ENCODE data around the gene BCAS3.

Gene BCAS3

DNA sequence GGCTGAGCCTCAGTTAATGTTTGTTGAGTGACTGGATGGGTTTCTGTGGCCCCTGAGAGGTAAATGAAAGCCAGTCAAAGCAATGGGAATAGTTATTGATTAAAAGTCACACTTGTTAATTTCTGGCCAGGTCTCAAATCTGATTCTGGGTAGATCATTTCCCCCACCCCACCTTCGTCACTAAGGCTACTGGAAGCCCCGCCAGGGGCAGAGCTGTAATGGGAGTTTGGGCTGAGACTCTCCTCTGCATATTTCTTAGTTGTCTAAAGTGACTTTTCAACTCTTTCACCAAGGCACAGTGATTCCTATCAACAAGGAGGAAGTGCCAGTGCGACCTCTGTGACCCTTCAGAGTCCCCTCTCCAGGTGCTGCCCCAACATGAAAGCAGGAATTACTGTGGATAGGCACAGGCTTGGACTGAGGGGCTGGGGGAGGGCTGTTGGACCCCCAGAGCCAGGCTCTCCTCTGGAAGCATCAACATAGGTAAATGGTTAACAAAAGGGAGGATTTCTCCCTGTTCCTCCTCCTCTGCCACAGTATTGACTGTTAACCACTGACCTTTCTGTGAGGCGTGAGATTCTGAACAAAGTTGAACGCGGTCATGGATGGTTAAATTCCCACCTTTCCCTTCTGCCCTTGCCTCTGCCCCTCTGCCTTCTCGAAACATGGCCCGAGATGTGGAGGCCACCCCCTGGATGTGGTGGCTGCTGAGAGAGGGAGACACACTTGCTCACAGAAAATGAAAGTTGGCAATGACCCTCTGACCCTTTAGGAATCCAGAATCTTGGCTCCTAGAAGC is 701.2 kb downstream of the BCAS3 start:
- TF ChIP-seq, protein P1, sequence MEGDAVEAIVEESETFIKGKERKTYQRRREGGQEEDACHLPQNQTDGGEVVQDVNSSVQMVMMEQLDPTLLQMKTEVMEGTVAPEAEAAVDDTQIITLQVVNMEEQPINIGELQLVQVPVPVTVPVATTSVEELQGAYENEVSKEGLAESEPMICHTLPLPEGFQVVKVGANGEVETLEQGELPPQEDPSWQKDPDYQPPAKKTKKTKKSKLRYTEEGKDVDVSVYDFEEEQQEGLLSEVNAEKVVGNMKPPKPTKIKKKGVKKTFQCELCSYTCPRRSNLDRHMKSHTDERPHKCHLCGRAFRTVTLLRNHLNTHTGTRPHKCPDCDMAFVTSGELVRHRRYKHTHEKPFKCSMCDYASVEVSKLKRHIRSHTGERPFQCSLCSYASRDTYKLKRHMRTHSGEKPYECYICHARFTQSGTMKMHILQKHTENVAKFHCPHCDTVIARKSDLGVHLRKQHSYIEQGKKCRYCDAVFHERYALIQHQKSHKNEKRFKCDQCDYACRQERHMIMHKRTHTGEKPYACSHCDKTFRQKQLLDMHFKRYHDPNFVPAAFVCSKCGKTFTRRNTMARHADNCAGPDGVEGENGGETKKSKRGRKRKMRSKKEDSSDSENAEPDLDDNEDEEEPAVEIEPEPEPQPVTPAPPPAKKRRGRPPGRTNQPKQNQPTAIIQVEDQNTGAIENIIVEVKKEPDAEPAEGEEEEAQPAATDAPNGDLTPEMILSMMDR (conservative IDR thresholded peaks at IDR 0.05; ENCODE audit: low read depth), result no peak
- POLR2A ChIA-PET (ENCODE audit: low non-redundant PET), result no interaction called here
- H3K27ac ChIP-seq, result no peak overlapping the region
- CTCF ChIA-PET, result no interaction called here
- no peak for DNase-seq (ENCODE audit: low spot score)

DNA sequence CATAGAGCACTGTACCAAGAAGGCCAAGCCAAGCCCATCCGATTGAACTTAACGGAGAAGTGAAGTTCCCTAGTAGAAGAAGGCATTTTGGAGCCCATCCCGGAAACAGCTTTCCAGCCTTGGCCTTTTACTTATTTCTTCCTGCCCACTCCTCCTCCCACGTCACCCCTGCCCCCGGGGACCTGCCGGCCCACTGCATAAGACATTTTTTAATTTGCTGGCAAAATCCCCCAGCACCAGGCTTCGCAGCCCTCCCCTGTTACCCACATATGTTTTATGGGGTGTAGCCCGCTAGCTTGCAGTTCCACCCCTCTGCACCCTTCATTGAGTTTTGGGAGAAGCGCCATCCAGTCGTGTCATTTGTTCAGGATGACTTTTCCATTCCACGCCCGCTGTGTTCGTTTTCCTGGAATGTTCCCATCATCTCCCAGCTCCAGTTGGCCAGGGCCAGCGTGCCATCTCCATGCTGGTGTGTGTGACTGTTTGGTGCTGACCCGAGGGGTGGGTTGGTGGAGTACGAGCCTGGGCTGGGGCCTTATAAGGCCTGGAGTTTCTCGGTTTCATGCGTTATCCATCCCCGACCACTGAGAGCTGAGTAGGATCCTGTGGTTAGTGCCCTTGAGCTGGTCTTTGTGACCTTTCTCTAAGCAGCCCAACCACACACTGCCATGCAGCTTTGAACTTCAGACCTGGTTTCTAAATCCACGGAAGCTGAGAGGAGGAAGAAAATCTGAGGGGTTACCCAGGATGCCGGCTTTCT is 702.0 kb downstream of the BCAS3 start:
- TF ChIP-seq, protein P1 (conservative IDR thresholded peaks at IDR 0.05; ENCODE audit: low read depth), result no peak
- no peak for DNase-seq (ENCODE audit: low spot score)
- ChIA-PET POLR2A (ENCODE audit: low non-redundant PET) (no interaction called here), CTCF (interaction anchor here (0.6 kb wide), 1 partner anchor 11 kb away, joined by 3 read pairs; no protein-coding TSS in a partner anchor)
- H3K27ac ChIP-seq, result no peak overlapping the region

DNA sequence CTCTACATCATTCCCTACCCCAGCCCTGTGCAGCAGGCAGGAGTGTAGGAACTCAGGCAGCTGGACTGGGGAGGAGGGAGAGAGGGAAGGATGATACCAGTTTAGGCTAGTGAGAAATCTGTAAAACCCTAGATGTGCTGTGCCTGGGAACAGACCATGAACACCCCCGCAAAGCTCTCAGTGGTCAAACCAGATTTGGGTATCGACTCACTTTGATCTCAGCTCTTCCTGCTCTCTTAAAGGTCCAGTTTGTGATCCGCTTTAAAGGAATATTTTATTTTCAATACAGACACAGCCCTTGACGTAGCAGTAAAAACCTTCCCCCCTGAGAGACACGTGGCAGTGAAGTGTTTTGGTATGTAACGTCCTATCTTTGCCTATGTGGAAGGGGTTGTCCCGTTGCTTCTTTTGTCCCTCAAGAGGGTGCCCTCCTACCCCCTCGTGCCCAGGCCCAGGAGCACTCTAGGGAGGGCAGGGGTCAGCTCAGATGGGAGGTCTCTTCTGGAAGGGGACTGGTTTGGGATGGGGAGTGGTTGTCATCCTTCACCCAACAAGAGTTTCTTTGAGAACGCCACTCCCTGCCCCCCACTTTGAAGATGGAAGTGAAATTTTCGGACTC is 702.7 kb downstream of the BCAS3 start:
- TF ChIP-seq, protein P1 (conservative IDR thresholded peaks at IDR 0.05; ENCODE audit: low read depth), result no peak
- ChIA-PET CTCF (interaction anchor here (0.6 kb wide), 1 partner anchor 10 kb away, joined by 3 read pairs; no protein-coding TSS in a partner anchor), POLR2A (ENCODE audit: low non-redundant PET) (no interaction called here)
- no peak for DNase-seq (ENCODE audit: low spot score)
- H3K27ac ChIP-seq, result no peak overlapping the region

DNA sequence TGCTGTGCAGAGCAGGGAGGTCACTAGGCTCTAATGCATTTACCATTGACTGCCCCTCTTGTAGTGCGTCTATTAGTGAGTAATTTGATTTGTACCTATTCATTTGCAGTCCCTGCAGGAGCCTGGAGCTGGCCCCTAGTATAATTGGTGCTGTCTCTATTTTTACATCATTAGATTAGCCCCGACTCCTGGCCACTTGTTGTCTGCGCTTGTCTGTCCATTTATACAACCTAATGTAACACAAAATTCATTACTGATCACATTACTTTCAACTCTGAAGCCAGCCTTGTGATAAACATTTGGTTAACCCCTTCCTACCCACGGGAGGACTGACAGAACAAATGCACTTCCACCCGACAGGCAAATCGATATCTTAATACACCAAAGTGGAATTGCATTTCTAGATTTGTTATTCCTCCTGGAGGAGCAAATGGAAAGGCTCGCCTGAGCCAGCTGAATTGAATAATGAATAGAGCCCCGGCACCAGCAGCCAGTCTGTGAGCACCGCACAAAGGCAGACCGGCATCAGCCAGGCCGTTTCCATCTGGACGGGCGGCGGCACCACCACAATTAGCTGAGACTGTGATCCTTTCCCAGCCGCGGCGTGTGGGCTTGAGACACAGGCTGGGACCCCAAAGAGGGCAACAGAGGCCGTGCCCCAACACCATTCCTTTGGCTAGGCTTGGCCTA is 703.3 kb downstream of the BCAS3 start:
- H3K27ac ChIP-seq, result no peak overlapping the region
- TF ChIP-seq, protein P1 (conservative IDR thresholded peaks at IDR 0.05; ENCODE audit: low read depth), result no peak
- CTCF ChIA-PET, result interaction anchor here (0.6 kb wide), 1 partner anchor 11 kb away, joined by 3 read pairs; no protein-coding TSS in a partner anchor
- POLR2A ChIA-PET (ENCODE audit: low non-redundant PET), result no interaction called here
- no peak for DNase-seq (ENCODE audit: low spot score)

DNA sequence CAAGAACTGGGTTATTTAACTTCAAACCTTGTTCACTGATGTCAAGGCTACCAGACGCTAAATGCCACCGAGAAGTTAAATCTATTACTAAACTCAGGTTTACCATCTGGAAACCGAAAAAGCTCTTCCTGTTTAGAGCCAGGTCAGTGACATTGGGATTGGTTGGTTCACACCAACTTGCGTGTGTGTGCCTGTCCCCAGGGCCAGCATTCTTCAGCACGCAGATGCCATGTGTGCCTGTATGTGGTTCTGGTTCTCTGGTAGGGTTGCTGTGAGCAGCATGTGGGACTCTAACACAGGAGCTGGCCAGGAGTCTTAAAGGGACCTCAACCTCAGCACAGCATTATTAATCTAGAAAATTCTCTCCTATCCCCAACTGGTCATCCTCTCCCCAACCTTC is 703.9 kb downstream of the BCAS3 start:
- DNase-seq (ENCODE audit: low spot score), result no peak
- TF ChIP-seq, protein P1 (conservative IDR thresholded peaks at IDR 0.05; ENCODE audit: low read depth), result no peak
- ChIA-PET CTCF (interaction anchor here (0.6 kb wide), 1 partner anchor 10 kb away, joined by 3 read pairs; no protein-coding TSS in a partner anchor), POLR2A (ENCODE audit: low non-redundant PET) (no interaction called here)
- H3K27ac ChIP-seq, result no peak overlapping the region

Data from RWPE1 (cell line).